GM19455 (cell line): ENCODE results near the gene IL13RA1.
A peak's percentile ranks its signal among the peaks of the same experiment; 100 is the strongest.
"Not testable (repeated sequence)": the region's sequence is repeated elsewhere in the genome, so short reads cannot be mapped to it uniquely, and the experiment has no call there.

ENCODE experiments used
- ATAC-seq: cut with Tn5 transposase; IDR thresholded peaks from one replicate; pipeline ENCODE4 v1.9.1; 2021; ENCODE audit not compliant: unreplicated experiment

The IL13RA1 gene

DNA sequence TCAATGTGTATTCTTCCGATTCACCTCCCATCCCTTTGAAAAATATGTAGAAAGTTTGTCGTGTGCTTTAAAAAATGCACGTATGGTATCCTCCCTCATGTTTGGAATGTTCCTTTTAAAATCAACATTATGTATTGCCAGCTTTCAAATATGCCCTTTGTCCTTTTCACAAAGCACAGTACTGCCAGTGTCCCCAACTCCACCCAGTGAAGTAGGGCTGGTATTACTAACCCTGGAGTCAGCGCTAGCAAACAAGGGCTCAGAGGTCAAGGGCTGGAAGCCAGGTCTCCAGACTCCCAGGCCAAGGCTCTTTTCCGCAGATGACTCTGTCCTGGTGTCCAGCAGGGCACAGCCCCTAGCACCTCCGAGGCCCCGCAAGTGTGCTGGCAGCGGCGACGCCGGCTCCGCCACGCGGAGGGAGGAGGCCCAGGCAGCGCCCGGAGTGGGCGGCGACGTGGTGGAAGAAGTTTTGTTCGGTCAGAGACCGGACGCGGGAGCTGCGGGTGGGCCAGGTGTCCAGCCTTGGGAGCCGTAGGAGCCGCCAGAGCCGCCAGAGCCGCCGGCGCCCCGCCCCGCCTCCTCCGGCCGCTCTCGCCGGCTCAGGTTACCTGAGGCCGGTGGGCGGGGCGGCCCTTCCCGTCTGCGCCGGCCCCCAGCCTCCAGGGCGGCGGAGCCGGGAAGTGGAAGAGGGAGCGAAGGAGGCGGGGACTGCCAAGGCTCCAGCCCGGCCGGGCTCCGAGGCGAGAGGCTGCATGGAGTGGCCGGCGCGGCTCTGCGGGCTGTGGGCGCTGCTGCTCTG lies at the start of gene IL13RA1:
Gene IL13RA1 (plus strand): TSS at position 720 of the 799 bp plus-strand sequence. CDS start 33 bp downstream, at position 753.
- ATAC-seq = peak; percentile 72

DNA sequence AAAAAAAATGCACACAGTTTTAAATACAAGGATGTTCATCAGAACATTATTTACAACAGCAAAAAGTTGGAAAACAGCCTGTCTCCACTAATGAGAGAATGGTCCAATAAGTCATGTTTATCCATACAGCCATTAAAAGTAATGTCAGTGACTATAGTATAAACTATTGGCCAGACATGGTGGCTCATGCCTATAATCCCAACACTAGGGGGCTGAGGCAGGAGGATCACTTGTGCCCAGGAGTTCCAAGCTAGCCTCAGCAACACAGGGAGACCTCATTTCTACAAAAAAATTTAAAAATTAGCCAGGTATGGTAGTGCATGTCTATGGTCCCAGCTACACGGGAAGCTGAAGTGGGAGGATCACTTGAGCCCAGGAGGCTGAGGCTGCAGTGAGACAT lies 48.1 kb upstream of the IL13RA1 start:
- no peak for ATAC-seq

DNA sequence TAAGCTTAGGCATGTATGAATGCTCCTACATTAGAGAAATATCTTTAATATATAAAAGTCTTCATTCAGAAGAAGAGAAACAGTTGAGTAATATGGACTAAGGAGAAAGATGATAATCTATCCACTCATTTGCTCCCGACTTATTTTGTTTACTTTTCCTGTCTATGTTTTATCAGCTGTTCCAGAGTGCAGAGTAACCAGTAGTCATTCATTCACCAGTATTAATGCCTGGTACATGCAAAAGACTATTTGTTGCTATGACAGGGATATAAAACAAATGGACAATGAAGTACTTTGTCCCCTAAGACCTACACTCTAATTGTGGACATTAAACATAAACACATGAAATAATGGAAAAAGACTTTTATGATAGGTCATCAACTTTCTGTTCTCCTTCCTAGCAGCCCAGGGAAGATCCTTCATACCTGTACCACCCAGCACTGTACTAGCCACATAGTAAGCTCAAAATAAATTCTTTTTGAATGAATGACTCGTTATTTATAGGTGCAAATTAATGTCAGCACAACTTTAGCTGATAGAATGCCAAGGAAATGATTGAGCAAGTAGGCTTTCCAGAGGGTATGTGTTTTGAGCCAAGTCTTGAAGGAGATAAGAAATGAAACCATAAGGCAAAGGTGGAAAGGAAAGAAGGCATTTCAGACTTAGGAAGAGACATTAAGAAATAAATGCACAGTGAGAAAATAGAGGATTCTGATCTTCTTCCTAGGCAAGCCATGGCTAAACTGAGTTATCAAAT lies 45.0 kb upstream of the IL13RA1 start:
- ATAC-seq = no peak

DNA sequence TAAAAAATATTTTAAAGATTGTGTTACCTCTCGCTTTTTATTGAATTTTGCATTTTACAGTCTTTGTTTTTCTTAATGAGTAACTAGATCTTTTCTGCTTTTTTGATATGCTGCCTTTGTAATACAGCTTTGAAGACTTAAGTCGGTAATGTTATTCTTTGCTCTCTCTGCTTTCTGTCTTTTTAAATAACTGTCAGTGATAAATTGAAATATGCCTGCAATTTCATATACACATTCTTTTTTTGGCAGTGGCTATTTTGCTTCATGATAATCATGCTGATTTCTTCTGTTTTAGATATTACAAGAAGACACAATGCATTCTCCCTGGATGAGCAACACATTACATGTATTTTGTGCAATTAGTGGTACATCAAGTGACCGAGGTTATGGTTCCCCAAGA lies 42.0 kb upstream of the IL13RA1 start:
- ATAC-seq = no peak

DNA sequence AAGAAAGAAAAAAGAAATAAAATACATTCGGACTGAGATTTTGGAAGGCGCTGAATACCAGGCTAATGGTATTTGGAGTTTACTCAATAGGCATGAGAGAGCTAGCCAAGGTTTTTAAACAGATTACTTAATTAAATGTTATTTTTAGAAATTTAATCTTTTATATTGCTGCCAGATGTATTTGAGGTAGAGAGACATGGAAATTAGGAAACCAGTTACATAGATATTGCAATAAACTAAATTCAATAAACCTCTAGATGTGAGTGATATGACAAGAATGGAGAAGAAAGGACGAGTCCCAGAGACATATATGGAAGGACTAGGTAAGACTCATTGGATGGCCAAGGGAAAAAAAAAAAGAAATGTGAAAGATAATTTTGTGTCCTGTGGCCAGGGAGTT lies 38.5 kb upstream of the IL13RA1 start:
- ATAC-seq = no peak

DNA sequence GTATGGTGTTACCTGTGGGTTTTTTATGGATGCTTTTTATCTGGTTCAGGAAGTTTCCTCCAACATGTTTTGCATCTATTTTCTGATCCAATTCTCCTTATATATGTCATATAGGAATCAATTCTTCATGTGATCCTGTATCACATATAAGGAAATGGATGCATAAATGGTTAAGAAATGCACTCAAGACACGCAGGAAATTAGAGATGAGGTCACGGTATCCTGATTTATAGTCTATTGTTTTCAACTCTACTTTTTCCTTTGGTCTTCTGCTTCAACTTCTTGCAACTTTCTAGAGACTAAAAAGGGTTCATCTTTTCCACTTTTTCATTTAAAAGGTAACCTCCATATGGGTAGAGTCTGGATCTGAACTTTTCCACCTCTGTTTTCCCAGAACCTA lies 33.6 kb upstream of the IL13RA1 start:
- no peak for ATAC-seq

DNA sequence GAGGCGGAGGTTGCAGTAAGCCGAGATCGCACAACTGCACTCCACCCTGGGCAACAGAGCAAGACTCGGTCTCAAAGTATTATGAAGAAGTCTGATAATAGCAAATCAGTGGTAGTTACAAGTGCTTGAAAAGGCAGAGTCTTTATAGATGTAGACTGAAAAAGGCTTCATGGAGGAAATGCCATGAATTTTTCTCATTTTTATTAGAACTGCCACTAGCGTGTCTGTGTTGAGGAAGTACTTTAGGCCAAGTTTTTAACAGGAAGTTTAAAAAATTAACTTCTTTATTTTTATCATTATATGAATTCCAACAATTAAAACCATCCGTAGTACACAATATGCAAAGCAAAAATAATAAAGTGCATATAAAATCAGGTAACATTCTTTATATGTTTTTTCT lies 32.8 kb upstream of the IL13RA1 start:
- no peak for ATAC-seq

DNA sequence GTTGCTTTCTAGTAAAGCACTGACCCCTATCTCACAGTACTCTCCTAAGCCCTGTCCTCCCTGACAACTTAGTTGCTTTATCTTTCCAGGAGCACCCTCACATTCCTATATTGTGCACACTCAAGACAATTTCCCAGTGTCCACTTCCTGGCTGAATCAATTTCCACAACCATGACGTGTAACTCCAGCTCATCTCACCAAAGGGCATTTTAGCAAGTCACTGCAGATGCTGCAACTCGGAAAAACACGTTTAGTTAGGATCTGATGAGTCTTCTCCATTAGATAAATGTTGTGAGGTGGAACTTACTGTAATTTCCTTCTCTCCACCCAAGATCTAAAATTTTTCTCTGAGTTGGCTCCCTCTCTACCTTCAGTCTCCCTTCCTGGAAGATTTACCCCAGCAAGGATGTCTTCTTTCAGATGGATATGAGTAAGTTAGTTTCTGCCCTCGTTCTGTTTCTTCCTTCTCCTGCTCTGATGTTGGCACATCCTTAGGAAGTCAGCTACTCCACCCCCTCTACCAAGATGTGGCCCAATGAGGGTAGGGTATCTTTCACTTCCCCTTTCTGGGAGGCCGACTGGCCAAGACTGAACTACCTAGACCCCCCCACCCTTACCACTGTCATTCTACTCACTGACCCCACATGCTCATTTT lies 28.8 kb upstream of the IL13RA1 start:
- no peak for ATAC-seq

DNA sequence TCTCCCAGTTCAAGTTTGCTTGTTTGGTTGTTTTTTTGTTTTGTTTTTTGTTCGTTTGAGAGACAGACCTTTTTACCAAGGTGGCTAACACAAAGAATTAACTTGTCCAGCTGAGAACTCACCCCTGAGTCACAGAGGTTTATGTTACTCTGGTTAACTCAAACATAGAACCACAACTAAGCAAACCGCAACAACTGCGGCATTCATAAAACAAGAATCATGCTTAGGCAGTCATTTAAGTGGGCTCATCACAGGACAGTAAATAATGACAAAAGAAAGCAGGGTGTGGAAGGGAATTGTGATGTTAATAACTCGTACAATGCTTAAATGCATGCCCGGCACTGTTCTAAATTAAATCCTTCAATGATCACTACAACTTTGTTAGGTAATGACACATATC lies 24.7 kb upstream of the IL13RA1 start:
- ATAC-seq = no peak

DNA sequence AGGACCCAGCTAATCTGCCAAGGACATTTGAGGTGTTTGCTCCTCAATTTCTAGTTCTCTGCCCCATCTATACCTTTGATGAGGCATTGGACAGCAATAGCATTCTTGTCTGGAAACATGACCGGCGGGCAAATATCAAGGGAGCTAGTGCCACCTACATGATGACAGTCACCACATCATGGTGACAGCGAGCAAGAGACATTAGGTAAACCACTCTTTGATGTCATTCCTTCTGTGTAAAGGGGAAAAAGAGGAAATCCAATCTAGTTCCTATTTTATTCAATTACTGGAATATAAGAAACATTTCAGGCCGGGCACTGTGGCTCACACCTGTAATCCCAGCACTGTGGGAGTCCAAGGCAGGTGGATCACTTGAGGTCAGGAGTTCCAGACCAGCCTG lies 20.7 kb upstream of the IL13RA1 start:
- ATAC-seq = no peak

DNA sequence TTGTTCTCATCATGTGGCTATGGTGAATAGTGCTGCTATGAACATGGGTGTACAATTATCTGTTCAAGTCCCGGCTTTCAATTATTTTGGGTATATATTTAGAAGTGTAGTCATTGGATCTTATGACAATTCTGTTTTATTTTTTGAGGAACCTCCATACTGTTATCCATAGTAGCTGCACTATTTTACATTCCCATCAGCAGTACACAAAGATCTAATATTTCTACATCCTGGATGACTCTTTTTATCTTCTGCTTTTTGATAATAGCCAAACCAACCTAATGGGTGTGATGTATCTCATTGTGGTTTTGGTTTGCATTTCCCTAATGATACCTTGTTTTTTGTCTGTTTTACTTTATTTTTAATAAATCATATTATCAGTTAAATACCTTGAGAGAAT lies 12.9 kb upstream of the IL13RA1 start:
- ATAC-seq = no peak

DNA sequence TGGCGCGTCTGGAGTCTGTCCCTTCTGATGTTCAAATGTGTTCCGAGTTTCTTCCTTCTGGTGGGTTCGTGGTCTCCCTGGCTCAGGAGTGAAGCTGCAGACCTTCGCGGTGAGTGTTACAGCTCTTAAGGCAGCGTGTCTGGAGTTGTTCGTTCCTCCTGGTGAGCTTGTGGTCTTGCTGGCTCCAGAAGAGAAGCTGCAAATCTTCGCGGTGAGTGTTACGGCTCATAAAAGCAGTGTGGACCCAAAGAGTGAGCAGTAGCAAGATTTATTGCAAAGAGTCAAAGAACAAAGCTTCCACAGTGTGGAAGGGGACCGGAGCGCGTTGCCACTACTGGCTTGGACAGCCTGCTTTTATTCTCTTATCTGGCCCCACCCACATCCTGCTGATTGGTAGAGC lies 11.5 kb upstream of the IL13RA1 start:
- ATAC-seq = not testable (repeated sequence)

DNA sequence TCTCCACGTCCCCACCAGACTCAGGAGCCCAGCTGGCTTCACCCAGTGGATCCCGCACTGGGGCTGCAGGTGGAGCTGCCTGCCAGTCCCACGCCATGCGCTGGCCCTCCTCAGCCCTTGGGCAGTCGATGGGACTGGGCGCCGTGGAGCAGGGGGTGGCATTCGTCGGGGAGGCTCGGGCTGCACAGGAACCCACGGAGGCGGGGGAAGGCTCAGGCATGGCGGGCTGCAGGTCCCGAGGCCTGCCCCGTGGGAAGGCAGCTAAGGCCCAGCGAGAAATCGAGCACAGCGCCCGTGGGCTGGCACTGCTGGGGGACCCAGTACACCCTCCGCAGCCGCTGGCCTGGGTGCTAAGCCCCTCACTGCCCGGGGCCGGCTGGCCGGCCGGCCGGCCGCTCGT lies 10.6 kb upstream of the IL13RA1 start:
- not testable (repeated sequence) for ATAC-seq

DNA sequence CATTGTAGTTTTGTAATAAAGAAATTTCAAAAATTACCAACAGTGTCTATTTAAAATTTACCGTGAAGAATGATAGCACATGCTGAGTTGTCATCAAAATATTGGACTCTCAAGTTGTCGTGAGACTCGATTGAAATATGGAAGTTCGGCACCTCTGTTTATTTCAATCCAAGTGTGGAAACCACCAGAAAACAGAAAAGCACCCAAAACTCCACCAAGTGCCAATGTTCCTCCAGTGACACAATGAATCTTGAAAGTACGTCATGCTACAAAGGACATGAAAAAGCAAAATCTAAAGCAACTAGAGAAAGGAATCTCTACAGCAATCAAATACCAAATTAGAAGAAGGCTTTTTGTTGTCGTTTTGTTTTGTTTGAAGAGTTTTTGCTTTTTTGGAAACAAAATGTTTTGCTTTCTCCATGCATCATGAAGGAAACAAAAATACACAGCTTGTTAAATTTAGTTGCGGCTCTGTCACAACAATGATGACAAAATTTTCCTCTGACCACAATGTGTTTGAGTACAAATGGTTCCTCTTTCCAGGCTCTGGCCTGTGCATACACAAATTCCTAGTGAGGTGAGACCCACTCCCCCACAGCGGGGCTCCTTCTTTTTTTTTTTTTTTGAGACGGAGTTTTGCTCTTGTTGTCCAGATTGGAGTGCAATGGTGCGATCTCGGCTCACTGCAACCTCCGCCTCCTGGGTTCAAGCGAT lies 9.6 kb upstream of the IL13RA1 start:
- ATAC-seq = no peak

DNA sequence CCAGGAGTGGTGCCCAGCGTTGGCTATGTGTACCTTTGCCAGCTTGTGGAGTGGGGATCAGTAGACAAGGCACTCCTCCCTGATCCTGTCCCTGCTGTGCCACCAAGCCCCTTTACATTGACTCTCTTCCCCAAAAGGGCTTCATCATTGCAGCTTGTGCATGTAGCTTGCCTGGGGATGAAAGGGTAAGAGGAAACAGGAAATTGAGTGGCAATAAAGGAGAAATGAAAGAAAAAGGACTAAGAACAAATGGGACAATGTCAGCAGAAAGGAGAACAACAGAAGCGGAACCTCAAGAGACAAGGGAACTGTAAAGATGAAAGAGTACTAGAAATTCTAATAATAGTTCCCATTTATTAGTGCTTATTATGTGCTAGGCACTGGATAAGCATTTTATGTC lies 8.7 kb upstream of the IL13RA1 start:
- ATAC-seq = no peak

DNA sequence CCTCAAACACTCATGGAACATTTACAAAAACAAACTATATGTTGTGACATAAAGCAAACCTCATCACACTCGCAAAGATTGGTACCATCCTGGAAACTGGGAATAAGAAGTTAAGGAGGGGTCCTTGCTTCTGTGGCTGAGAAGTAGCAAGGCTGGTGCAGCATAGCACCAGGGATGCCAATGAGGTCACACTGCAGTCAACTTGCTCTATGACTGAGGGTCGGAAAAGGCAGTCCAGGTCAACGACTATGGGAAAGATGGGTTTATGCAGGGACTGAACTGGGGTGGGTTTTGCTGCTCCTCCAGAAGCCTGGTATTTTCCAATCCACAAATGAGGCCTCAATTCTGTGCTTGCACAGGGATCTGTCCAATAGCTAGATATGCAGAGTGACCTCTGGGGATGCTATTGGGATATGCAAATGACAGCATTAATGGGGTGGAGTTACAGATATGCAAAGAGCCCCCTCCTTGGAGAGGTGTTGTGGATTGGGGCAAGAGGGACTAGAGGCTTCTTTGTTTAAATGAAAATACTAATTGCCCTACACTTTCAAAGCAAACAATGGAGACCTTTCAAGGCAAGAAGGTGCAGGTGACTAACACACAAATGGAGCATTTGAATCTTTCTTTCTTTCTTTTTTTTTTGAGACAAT lies 7.2 kb upstream of the IL13RA1 start:
- ATAC-seq = no peak

DNA sequence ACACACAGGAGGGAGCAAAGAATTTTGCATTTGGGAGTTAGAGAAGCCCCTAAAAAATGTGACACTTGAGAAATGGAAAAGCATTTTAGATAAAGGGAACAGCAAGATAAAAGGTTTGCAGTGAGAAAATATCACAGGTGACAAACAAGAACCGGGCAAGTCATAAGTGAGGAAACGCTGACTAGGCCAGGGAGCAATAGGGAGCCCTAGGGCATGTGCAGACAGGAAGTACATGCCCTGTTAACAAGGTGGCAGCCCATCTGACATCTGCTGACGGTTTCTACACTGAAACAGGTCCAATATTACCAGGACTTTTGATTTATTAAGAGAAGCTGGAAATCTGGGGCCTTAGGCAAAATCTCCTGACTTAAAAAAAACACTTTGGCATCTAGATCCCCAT lies 4.0 kb upstream of the IL13RA1 start:
- ATAC-seq = no peak

DNA sequence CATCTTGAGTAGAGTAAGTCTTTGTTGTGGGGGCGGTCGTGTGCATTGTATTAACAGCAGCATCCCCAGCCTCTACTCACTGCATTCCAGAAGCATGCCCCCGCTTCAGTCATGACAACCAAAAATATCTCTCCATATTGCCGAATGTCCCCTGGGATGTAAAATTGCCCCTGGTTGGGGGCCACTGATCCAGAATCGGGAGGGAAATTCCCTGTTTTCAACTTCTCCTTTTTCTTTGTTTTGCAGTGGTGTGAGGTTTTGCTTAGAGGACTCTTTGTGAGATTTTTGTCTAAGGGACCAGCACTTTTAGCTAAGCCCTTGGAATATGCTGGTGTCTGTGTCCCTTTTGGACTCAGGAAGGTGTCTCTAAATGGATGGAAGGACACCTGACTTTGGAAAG lies 3.0 kb upstream of the IL13RA1 start:
- no peak for ATAC-seq

DNA sequence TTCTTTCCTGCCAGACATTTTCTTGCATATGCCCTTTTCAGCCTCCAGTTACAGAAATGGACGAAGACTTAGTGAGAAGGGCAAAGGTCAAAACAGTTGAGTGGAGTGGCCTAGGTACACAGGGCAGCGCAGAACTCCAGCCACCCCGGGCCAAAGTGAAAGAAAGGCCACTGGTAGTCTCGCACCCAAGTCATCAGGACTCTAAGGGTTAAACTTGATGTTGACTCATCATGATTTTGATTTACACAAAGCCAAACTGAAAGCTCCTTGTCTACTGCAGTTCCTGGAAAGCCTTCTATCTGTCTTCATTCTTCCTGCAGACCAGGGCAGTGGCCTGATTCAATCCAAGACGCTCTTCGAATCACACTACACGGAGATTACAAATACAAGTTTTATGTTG lies 2.6 kb upstream of the IL13RA1 start:
- no peak for ATAC-seq

DNA sequence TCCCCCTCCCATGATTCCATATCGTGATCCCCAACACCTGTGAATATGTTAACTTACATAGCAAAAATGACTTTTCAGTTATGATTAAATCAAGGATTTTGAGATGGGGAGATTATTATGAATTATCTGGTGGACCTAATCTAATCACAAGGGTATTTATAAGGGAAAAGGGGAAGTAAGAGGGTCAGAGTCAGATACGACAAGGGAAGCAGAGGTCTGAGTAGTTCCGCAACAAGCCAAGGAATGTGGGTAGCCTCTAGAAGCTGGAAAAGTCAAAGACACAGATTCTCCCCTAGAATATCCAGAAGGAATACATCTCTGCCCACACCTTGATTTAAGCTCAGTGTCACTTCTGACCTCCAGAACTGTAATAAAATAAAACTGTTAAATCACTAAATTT lies 1.0 kb upstream of the IL13RA1 start:
- no peak for ATAC-seq
